Measurements from ENCODE around the gene TSPAN14.
"Not testable (repeated sequence)": the region's sequence is repeated elsewhere in the genome, so short reads cannot be mapped to it uniquely, and the experiment has no call there.

DNA sequence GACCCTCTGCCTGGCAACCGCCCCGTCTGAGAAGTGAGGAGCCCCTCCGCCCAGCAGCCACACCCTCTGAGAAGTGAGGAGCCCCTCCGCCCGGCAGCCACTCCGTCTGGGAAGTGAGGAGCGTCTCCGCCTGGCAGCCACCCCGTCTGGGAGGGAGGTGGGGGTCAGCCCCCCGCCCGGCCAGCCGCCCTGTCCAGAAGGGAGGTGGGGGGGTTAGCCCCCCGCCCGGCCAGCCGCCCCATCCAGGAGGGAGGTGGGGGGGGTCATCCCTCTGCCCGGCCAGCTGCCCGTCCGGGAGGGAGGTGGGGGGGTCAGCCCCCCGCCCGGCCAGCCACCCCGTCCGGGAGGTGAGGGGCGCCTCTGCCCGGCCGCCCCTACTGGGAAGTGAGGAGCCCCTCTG is 79.9 kb downstream of the TSPAN14 start:
- TF ChIP-seq, protein P1, sequence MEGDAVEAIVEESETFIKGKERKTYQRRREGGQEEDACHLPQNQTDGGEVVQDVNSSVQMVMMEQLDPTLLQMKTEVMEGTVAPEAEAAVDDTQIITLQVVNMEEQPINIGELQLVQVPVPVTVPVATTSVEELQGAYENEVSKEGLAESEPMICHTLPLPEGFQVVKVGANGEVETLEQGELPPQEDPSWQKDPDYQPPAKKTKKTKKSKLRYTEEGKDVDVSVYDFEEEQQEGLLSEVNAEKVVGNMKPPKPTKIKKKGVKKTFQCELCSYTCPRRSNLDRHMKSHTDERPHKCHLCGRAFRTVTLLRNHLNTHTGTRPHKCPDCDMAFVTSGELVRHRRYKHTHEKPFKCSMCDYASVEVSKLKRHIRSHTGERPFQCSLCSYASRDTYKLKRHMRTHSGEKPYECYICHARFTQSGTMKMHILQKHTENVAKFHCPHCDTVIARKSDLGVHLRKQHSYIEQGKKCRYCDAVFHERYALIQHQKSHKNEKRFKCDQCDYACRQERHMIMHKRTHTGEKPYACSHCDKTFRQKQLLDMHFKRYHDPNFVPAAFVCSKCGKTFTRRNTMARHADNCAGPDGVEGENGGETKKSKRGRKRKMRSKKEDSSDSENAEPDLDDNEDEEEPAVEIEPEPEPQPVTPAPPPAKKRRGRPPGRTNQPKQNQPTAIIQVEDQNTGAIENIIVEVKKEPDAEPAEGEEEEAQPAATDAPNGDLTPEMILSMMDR (optimal IDR thresholded peaks at IDR 0.05 in 1 of 3, IDR thresholded peaks at IDR 0.05 in 1 of 3, conservative IDR thresholded peaks at IDR 0.05 in 1 of 3; ENCODE audit: extremely low read depth in 1 of 3, insufficient read depth in 2 of 3, low read length in 3 of 3): not testable (repeated sequence)
- not testable (repeated sequence) for TF ChIP-seq EZH2 (IDR thresholded peaks at IDR 0.05; ENCODE audit: low read length)
